ENCODE data around the gene ENKD1.

GRCh38 chr16:67661886-67662652, 4.5 kb downstream of the ENKD1 start:
- no peak for TF ChIP-seq CTCF (IDR thresholded peaks at IDR 0.05)
- TF ChIP-seq POLR2AphosphoS2 (conservative IDR thresholded peaks at IDR 0.05; ENCODE audit: low read length), result no peak
- no peak for TF ChIP-seq JUNB (IDR thresholded peaks at IDR 0.05)
